T-helper 1 cell treated with Interleukin-12 subunit alpha and Interleukin-12 subunit beta and Interleukin-4 antibody, amounts not matched to agents 30 μg/mL and 1 μg/mL, for 36 hours (primary cell): ENCODE measurements around the gene SLC2A13.
"Not testable (repeated sequence)": the region's sequence is repeated elsewhere in the genome, so short reads cannot be mapped to it uniquely, and the experiment has no call there.

Experiments used
- H3K27ac Mint-ChIP-seq: one replicate; pipeline ENCODE4 v1.8.0; 2021; ENCODE audit warnings: mild to moderate bottlenecking, mixed read lengths
- H3K27me3 Mint-ChIP-seq: one replicate; pipeline ENCODE4 v1.8.0; 2021; ENCODE audit warnings: low read depth, mixed read lengths
- H3K36me3 Mint-ChIP-seq: one replicate; pipeline ENCODE4 v1.8.0; 2021; ENCODE audit warnings: low read depth, mixed read lengths
- H3K4me1 Mint-ChIP-seq: one replicate; pipeline ENCODE4 v1.8.0; 2021; ENCODE audit warnings: low read depth, mixed read lengths
- H3K4me3 Mint-ChIP-seq: one replicate; pipeline ENCODE4 v1.8.0; 2021; ENCODE audit warnings: mild to moderate bottlenecking, moderate library complexity, mixed read lengths
- H3K9me3 Mint-ChIP-seq: one replicate; pipeline ENCODE4 v1.8.0; 2021; ENCODE audit warnings: mixed read lengths

Gene SLC2A13

DNA sequence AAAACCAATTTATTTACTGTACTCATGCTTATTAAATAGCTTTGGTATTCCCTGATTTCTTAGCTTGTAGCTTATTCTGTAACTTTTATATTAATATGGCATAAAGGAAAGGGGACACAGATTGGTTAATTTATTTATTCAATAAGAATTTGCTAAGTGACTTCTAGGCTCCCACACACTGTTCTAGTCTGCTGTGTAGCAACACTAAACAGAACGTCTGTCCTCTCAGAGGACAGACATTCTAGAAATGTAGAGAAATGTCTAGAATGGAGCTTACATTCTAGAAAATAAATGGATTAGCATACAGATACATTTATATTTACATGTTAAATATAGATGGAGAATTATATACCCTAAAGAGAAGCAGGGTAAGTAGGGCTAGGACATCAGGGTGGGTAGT, 301.4 kb downstream of the SLC2A13 start:
- Mint-ChIP-seq H3K27me3 (peaks cover 5% of the 10 kb centered on the region), H3K27ac (no peak overlapping the region), H3K36me3 (no peaks in the 10 kb centered on the region), H3K4me1 (no peaks in the 10 kb centered on the region), H3K9me3 (no peaks in the 10 kb centered on the region), H3K4me3 (no peak overlapping the region)

DNA sequence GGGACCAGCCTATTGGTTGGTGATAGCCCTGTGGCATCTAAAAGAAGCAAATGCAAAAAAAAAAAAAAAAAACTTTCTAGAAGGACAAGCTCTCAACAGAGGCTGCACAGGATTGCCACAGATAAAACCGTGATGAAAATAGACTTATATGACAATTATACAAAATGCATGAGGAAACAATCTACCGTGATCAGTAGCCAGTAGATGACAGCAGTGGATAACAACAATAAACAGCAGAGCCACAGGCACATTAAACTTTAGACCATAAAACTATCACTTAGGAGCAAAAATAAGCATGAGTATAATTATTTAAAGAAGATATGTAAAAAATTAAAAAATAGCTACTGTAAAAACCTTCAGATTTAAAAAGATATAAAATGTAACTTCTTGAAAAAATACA, 302.7 kb downstream of the SLC2A13 start:
- no peaks in the 10 kb centered on the region for H3K9me3 Mint-ChIP-seq
- no peaks in the 10 kb centered on the region for H3K36me3 Mint-ChIP-seq
- H3K27ac Mint-ChIP-seq: no peak overlapping the region
- H3K4me1 Mint-ChIP-seq: no peaks in the 10 kb centered on the region
- no peak overlapping the region for H3K4me3 Mint-ChIP-seq
- peaks cover 5% of the 10 kb centered on the region for H3K27me3 Mint-ChIP-seq

DNA sequence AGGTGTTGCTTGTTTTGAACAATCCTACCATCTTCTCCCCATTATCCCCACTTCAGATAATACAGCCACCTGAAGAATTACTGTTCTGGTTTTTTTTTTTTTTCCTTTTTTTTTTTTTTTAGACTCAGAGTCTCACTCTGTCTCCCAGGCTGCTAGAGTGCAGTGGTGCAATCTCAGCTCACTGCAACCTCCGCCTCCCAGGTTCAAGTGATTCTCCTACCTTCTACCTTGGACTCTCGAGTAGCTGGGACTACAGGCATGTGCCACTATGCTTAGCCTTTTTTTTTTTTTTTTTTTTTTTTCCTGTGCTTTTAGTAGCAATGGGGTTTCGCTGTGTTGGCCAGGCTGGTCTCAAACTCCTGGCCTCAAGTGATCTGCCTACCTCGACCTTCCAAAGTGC, 306.9 kb downstream of the SLC2A13 start:
- H3K9me3 Mint-ChIP-seq: no peaks in the 10 kb centered on the region
- H3K4me1 Mint-ChIP-seq: no peaks in the 10 kb centered on the region
- H3K27me3 Mint-ChIP-seq: no peaks in the 10 kb centered on the region
- H3K27ac Mint-ChIP-seq: no peak overlapping the region
- H3K4me3 Mint-ChIP-seq: no peak overlapping the region
- H3K36me3 Mint-ChIP-seq: no peaks in the 10 kb centered on the region

- H3K4me3 Mint-ChIP-seq: no peak overlapping the region
- no peaks in the 10 kb centered on the region for H3K36me3 Mint-ChIP-seq
- H3K4me1 Mint-ChIP-seq: no peaks in the 10 kb centered on the region
- no peaks in the 10 kb centered on the region for H3K9me3 Mint-ChIP-seq
- no peak overlapping the region for H3K27ac Mint-ChIP-seq
- no peaks in the 10 kb centered on the region for H3K27me3 Mint-ChIP-seq
Observed at GRCh38 chr12:39798429-39798828, 307.5 kb downstream of the SLC2A13 start.

DNA sequence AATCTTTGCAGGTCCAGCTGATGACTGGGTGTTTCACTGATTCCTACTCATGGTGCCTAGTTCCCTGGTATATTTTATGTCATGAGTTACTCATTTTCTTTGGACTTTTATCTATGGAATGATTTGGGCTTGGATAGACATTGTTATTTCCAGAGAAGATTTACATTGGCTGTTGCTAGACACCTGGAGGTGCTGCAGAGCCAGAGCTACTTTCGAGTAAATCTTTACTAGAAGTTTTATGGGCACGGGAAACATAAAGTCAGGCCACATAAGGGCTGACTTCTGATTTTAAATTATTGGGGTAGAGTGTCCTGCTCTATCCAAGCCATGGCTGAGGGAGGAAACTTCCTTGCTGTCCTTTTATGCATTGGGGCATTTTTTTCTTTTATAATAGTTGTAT, 310.4 kb downstream of the SLC2A13 start:
- Mint-ChIP-seq H3K27ac (no peak overlapping the region), H3K36me3 (no peaks in the 10 kb centered on the region), H3K4me1 (no peaks in the 10 kb centered on the region), H3K9me3 (no peaks in the 10 kb centered on the region), H3K4me3 (no peak overlapping the region), H3K27me3 (no peaks in the 10 kb centered on the region)

- Mint-ChIP-seq H3K27me3 (no peaks in the 10 kb centered on the region), H3K9me3 (no peaks in the 10 kb centered on the region), H3K36me3 (no peaks in the 10 kb centered on the region)
Observed at GRCh38 chr12:39792938-39793337, 312.9 kb downstream of the SLC2A13 start.

DNA sequence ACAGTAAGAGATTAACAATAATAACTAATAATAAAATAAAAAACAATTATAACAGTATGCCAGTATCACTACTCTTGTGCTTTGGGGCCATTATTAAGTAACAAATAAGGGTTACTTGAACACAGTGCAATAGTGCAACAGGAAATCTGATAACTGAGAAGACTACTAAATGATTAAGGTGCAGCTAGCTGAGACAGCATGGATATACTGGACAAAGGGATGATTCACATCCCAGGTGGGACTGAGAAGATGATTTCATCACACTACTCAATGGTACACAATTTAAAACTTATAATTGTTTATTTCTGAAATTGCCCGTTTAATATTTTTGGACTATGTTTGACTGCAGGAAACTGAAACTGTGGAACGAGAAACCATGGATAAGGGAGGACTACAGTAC, 317.6 kb downstream of the SLC2A13 start:
- no peak overlapping the region for H3K4me3 Mint-ChIP-seq
- H3K36me3 Mint-ChIP-seq: no peaks in the 10 kb centered on the region
- no peaks in the 10 kb centered on the region for H3K9me3 Mint-ChIP-seq
- no peak overlapping the region for H3K27ac Mint-ChIP-seq
- H3K27me3 Mint-ChIP-seq: no peaks in the 10 kb centered on the region
- no peaks in the 10 kb centered on the region for H3K4me1 Mint-ChIP-seq

More at GRCh38 chr12:39792938-39793337, 312.9 kb downstream of the SLC2A13 start:
- no peak overlapping the region for H3K4me3 Mint-ChIP-seq
- H3K27ac Mint-ChIP-seq: no peak overlapping the region
- H3K4me1 Mint-ChIP-seq: no peaks in the 10 kb centered on the region

DNA sequence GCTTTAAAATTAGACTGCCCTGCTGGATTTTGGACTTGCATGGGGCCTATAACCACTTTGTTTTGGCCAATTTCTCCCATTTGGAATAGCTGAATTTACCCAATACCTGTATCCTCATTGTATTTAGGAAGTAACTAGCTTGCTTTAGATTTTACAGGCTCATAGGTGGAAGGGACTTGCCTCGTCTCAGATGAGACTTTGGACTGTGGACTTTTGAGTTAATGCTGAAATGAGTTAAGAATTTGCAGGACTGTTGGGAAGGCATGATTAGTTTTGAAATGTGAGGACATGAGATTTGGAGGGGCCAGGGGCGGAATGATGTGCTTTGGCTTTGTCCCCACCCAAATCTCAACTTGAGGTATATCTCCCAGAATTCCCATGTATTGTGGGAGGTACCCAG, 320.1 kb downstream of the SLC2A13 start:
- H3K36me3 Mint-ChIP-seq, H3K4me1 Mint-ChIP-seq, H3K4me3 Mint-ChIP-seq, H3K27ac Mint-ChIP-seq, H3K9me3 Mint-ChIP-seq, H3K27me3 Mint-ChIP-seq: not testable (repeated sequence)

- H3K9me3 Mint-ChIP-seq: no peaks in the 10 kb centered on the region
Observed at GRCh38 chr12:39782026-39782545, 323.8 kb downstream of the SLC2A13 start.

GRCh38 chr12:39780913-39781446, 324.9 kb downstream of the SLC2A13 start:
- Mint-ChIP-seq H3K27ac (no peak overlapping the region), H3K27me3 (no peaks in the 10 kb centered on the region), H3K4me3 (no peak overlapping the region), H3K9me3 (no peaks in the 10 kb centered on the region), H3K4me1 (no peaks in the 10 kb centered on the region), H3K36me3 (no peaks in the 10 kb centered on the region)

More at GRCh38 chr12:39782026-39782545, 323.8 kb downstream of the SLC2A13 start:
- Mint-ChIP-seq H3K36me3 (no peaks in the 10 kb centered on the region), H3K27me3 (no peaks in the 10 kb centered on the region), H3K27ac (no peak overlapping the region), H3K4me3 (no peak overlapping the region), H3K4me1 (no peaks in the 10 kb centered on the region)

GRCh38 chr12:39780411-39780912, 325.4 kb downstream of the SLC2A13 start:
- no peaks in the 10 kb centered on the region for H3K4me1 Mint-ChIP-seq
- no peaks in the 10 kb centered on the region for H3K9me3 Mint-ChIP-seq
- no peaks in the 10 kb centered on the region for H3K27me3 Mint-ChIP-seq
- H3K27ac Mint-ChIP-seq: no peak overlapping the region
- no peak overlapping the region for H3K4me3 Mint-ChIP-seq
- no peaks in the 10 kb centered on the region for H3K36me3 Mint-ChIP-seq

GRCh38 chr12:39779768-39780340, 326.0 kb downstream of the SLC2A13 start:
- Mint-ChIP-seq H3K36me3 (no peaks in the 10 kb centered on the region), H3K4me3 (no peak overlapping the region), H3K27ac (no peak overlapping the region), H3K4me1 (no peaks in the 10 kb centered on the region), H3K27me3 (no peaks in the 10 kb centered on the region), H3K9me3 (no peaks in the 10 kb centered on the region)

DNA sequence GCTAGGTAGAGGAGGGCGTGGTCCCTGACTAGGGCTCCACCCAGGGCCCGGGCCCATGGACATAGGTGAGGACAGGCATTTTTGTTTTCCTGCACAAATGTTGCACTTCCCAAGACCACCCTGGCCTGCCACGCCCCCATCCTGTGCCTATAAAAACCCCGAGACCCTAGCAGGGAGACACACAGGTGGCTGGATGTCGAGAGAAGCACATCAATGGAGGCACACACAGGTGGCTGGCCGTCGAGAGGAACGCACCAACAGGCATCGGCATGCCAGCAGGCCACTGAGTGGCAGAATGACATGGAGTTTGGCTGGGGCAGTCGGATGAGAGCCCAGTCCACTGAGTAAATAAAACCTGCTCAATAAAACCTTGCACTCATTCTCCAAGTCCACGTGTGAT, 328.4 kb downstream of the SLC2A13 start:
- H3K9me3 Mint-ChIP-seq: no peaks in the 10 kb centered on the region
- no peaks in the 10 kb centered on the region for H3K36me3 Mint-ChIP-seq
- no peaks in the 10 kb centered on the region for H3K4me1 Mint-ChIP-seq
- no peak overlapping the region for H3K4me3 Mint-ChIP-seq
- no peaks in the 10 kb centered on the region for H3K27me3 Mint-ChIP-seq
- H3K27ac Mint-ChIP-seq: no peak overlapping the region

- no peaks in the 10 kb centered on the region for H3K9me3 Mint-ChIP-seq
Observed at GRCh38 chr12:39773266-39773665, 332.6 kb downstream of the SLC2A13 start.

DNA sequence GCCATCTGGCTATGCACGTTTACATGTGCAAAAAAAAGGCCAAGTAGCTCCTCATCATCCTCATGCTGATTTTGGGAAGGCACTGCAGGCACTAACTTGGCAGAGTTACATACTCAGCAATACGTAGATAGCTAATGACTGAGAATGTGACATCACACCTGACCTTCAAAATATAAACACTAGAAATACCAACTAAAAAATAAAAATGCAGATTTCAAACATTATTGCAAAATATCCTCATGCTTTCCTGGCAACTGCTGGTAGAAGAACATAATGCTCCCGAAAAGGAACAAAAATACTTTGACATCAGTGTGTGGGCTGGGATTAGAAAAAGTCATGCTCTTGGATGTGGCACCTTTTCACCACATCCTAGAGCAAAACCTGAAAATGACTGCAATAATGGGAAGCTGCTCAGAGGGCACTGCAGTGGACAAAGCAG, 333.0 kb downstream of the SLC2A13 start:
- H3K4me1 Mint-ChIP-seq: no peaks in the 10 kb centered on the region
- no peak overlapping the region for H3K27ac Mint-ChIP-seq
- H3K27me3 Mint-ChIP-seq: no peaks in the 10 kb centered on the region
- no peaks in the 10 kb centered on the region for H3K9me3 Mint-ChIP-seq
- no peaks in the 10 kb centered on the region for H3K36me3 Mint-ChIP-seq
- no peak overlapping the region for H3K4me3 Mint-ChIP-seq

More at GRCh38 chr12:39773266-39773665, 332.6 kb downstream of the SLC2A13 start:
- Mint-ChIP-seq H3K4me1 (no peaks in the 10 kb centered on the region), H3K36me3 (no peaks in the 10 kb centered on the region), H3K27ac (no peak overlapping the region), H3K27me3 (no peaks in the 10 kb centered on the region), H3K4me3 (no peak overlapping the region)
